ENCODE data around the gene TTLL10. TPM values are rescaled to one million over a fixed set of nuclear protein-coding genes. Genes with fewer than 3 reads are reported as not detected.

The TTLL10 gene
- total RNA-seq, 1 donor from 2014 or later: not detected

DNA sequence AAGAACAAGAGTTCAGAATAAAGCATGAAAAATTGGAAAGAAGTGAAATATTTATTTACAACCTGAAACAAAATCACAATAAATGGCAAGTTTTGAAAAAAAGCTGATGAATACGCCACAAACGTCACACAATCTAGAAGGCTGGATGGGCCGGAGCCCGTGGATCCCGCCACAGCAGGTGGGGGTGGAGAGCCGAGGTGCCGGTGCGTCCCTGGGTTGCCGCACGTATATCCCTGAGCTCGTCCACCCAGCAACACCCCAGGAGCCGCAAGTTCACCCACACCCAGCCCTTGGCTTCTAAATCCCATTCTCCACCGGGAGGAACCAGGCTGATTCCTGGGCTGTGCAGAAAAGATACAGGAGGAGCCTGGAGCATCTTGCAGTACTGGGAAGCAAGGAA is 25.6 kb upstream of the TTLL10 start:
- FAIRE-seq: no peak

GRCh38 chr1:1148569-1148968 is 25.1 kb upstream of the TTLL10 start:
- no peak overlapping the region for H3K4me2 ChIP-seq (ENCODE audit: low read length)
- peaks cover 6% of the 10 kb centered on the region for H3K36me3 Mint-ChIP-seq (ENCODE audit: low read depth, unreplicated experiment)
- no peak overlapping the region for H3K9ac ChIP-seq (ENCODE audit: low read length)
- H4K20me1 ChIP-seq (ENCODE audit: insufficient read depth, low read length): no peaks in the 10 kb centered on the region
- no peaks in the 10 kb centered on the region for H3K9me3 ChIP-seq (ENCODE audit: insufficient read depth, low read depth, low read length)
- H3K9me3 Mint-ChIP-seq (ENCODE audit: unreplicated experiment): peaks cover 15% of the 10 kb centered on the region
- no peak for DNase-seq (ENCODE audit: low read depth)
- H3K4me3 Mint-ChIP-seq (ENCODE audit: unreplicated experiment): no peak overlapping the region
- no peak overlapping the region for H3K27ac Mint-ChIP-seq (ENCODE audit: unreplicated experiment)
- H3K36me3 ChIP-seq (ENCODE audit: insufficient read depth, low read length): no peaks in the 10 kb centered on the region
- H3K27me3 ChIP-seq (ENCODE audit: insufficient read depth, low read length): no peaks in the 10 kb centered on the region
- no peaks in the 10 kb centered on the region for H3K79me2 ChIP-seq (ENCODE audit: insufficient read depth, low read length)
- H3K4me1 ChIP-seq (ENCODE audit: insufficient read depth, low read length): no peaks in the 10 kb centered on the region
- H3K27me3 Mint-ChIP-seq (ENCODE audit: low read depth, unreplicated experiment): peaks cover 36% of the 10 kb centered on the region
- no peak overlapping the region for H3K27ac ChIP-seq (ENCODE audit: low read depth, low read length)
- no peak overlapping the region for H2AFZ ChIP-seq (ENCODE audit: low read depth, low read length)
- H3K4me1 Mint-ChIP-seq (ENCODE audit: low read depth, unreplicated experiment): no peaks in the 10 kb centered on the region
- H3K4me3 ChIP-seq (ENCODE audit: insufficient read depth, low read depth, low read length): no peak overlapping the region
- no peak for FAIRE-seq
- TF ChIP-seq, protein P1, sequence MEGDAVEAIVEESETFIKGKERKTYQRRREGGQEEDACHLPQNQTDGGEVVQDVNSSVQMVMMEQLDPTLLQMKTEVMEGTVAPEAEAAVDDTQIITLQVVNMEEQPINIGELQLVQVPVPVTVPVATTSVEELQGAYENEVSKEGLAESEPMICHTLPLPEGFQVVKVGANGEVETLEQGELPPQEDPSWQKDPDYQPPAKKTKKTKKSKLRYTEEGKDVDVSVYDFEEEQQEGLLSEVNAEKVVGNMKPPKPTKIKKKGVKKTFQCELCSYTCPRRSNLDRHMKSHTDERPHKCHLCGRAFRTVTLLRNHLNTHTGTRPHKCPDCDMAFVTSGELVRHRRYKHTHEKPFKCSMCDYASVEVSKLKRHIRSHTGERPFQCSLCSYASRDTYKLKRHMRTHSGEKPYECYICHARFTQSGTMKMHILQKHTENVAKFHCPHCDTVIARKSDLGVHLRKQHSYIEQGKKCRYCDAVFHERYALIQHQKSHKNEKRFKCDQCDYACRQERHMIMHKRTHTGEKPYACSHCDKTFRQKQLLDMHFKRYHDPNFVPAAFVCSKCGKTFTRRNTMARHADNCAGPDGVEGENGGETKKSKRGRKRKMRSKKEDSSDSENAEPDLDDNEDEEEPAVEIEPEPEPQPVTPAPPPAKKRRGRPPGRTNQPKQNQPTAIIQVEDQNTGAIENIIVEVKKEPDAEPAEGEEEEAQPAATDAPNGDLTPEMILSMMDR (IDR thresholded peaks at IDR 0.05; ENCODE audit: insufficient read depth, low read depth, low read length): no peak
- no peak for TF ChIP-seq EZH2 (IDR thresholded peaks at IDR 0.05; ENCODE audit: insufficient read depth, low read length)

More for the DNA sequence above, 25.6 kb upstream of the TTLL10 start:
- no peak overlapping the region for H3K9ac ChIP-seq (ENCODE audit: low read length)
- no peak for TF ChIP-seq EZH2 (IDR thresholded peaks at IDR 0.05; ENCODE audit: insufficient read depth, low read length)
- H3K27me3 Mint-ChIP-seq (ENCODE audit: low read depth, unreplicated experiment): peaks cover 31% of the 10 kb centered on the region
- no peaks in the 10 kb centered on the region for H3K9me3 ChIP-seq (ENCODE audit: insufficient read depth, low read depth, low read length)
- no peak overlapping the region for H3K4me3 Mint-ChIP-seq (ENCODE audit: unreplicated experiment)
- no peaks in the 10 kb centered on the region for H3K4me1 ChIP-seq (ENCODE audit: insufficient read depth, low read length)
- H3K79me2 ChIP-seq (ENCODE audit: insufficient read depth, low read length): no peaks in the 10 kb centered on the region
- peaks cover 10% of the 10 kb centered on the region for H3K9me3 Mint-ChIP-seq (ENCODE audit: unreplicated experiment)
- no peaks in the 10 kb centered on the region for H3K4me1 Mint-ChIP-seq (ENCODE audit: low read depth, unreplicated experiment)
- H3K27ac Mint-ChIP-seq (ENCODE audit: unreplicated experiment): no peak overlapping the region
- no peak for DNase-seq (ENCODE audit: low read depth)
- no peak overlapping the region for H3K27ac ChIP-seq (ENCODE audit: low read depth, low read length)
- no peaks in the 10 kb centered on the region for H3K36me3 ChIP-seq (ENCODE audit: insufficient read depth, low read length)
- peaks cover 6% of the 10 kb centered on the region for H3K36me3 Mint-ChIP-seq (ENCODE audit: low read depth, unreplicated experiment)
- no peak overlapping the region for H3K4me3 ChIP-seq (ENCODE audit: insufficient read depth, low read depth, low read length)
- no peak overlapping the region for H3K4me2 ChIP-seq (ENCODE audit: low read length)
- H2AFZ ChIP-seq (ENCODE audit: low read depth, low read length): no peak overlapping the region
- H3K27me3 ChIP-seq (ENCODE audit: insufficient read depth, low read length): no peaks in the 10 kb centered on the region
- H4K20me1 ChIP-seq (ENCODE audit: insufficient read depth, low read length): no peaks in the 10 kb centered on the region

DNA sequence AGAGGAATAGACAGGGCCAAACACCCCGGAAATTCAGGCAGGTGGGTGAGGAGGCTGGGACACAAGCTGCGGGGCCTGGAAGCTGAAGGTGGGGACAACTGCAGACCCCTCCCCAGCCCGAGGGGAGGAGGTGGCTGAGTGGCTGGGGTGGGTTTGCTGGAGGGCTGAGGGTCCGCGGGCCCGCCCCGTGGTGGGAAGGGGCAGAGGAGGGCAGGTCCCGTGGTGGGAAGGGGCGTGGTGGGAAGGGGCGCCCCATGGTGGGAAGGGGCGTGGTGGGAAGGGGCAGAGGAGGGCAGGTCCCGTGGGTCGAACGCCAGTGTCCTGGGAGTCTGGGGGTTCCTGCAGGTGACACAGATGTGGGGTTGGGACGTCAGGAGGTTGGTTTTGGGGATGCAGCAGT is 24.3 kb upstream of the TTLL10 start:
- Histone ChIP-seq H3K9me3 (ENCODE audit: insufficient read depth, low read depth, low read length) (no peaks in the 10 kb centered on the region), H3K36me3 (ENCODE audit: insufficient read depth, low read length) (no peaks in the 10 kb centered on the region), H3K9ac (ENCODE audit: low read length) (no peak overlapping the region), H3K79me2 (ENCODE audit: insufficient read depth, low read length) (no peaks in the 10 kb centered on the region), H4K20me1 (ENCODE audit: insufficient read depth, low read length) (no peaks in the 10 kb centered on the region), H3K27me3 (ENCODE audit: insufficient read depth, low read length) (no peaks in the 10 kb centered on the region), H3K4me1 (ENCODE audit: insufficient read depth, low read length) (no peaks in the 10 kb centered on the region), H3K4me3 (ENCODE audit: insufficient read depth, low read depth, low read length) (no peak overlapping the region), H3K4me2 (ENCODE audit: low read length) (no peak overlapping the region), H3K27ac (ENCODE audit: low read depth, low read length) (no peak overlapping the region), H2AFZ (ENCODE audit: low read depth, low read length) (no peak overlapping the region)
- H3K36me3 Mint-ChIP-seq (ENCODE audit: low read depth, unreplicated experiment): peaks cover 6% of the 10 kb centered on the region
- FAIRE-seq: no peak
- no peaks in the 10 kb centered on the region for H3K4me1 Mint-ChIP-seq (ENCODE audit: low read depth, unreplicated experiment)
- peaks cover 33% of the 10 kb centered on the region for H3K27me3 Mint-ChIP-seq (ENCODE audit: low read depth, unreplicated experiment)
- TF ChIP-seq, protein P1 (IDR thresholded peaks at IDR 0.05; ENCODE audit: insufficient read depth, low read depth, low read length): no peak
- TF ChIP-seq EZH2 (IDR thresholded peaks at IDR 0.05; ENCODE audit: insufficient read depth, low read length): no peak
- no peak for DNase-seq (ENCODE audit: low read depth)
- peaks cover 18% of the 10 kb centered on the region for H3K9me3 Mint-ChIP-seq (ENCODE audit: unreplicated experiment)
- H3K4me3 Mint-ChIP-seq (ENCODE audit: unreplicated experiment): no peak overlapping the region
- no peak overlapping the region for H3K27ac Mint-ChIP-seq (ENCODE audit: unreplicated experiment)

Data from astrocyte (in vitro differentiated cells and primary cell).